ENCODE results near the gene CLCN3.

CLCN3 gene

GRCh38 chr4:169663402-169663801 is 43.0 kb downstream of the CLCN3 start:
- no peak for TF ChIP-seq CTCF (conservative IDR thresholded peaks at IDR 0.05; ENCODE audit: low read depth, low read length)
- Histone ChIP-seq H3K4me1 (ENCODE audit: low read depth, poor library complexity, severe bottlenecking) (peaks cover 3% of the 10 kb centered on the region), H3K4me2 (no peak overlapping the region)

GRCh38 chr4:169663831-169664230 is 43.5 kb downstream of the CLCN3 start:
- H3K4me1 ChIP-seq (ENCODE audit: low read depth, poor library complexity, severe bottlenecking): peaks cover 3% of the 10 kb centered on the region
- no peaks in the 10 kb centered on the region for H4K20me1 ChIP-seq (ENCODE audit: insufficient read depth)
- H3K4me3 ChIP-seq (IDR thresholded peaks at IDR 0.05; ENCODE audit: insufficient read depth, low read depth, low read length): no peak overlapping the region
- no peak overlapping the region for H3K27ac ChIP-seq
- H3K27me3 ChIP-seq (ENCODE audit: insufficient read depth, low read depth): no peaks in the 10 kb centered on the region
- H3K4me2 ChIP-seq: no peak overlapping the region
- no peak overlapping the region for H2AFZ ChIP-seq (ENCODE audit: low read depth)
- TF ChIP-seq CTCF (conservative IDR thresholded peaks at IDR 0.05; ENCODE audit: low read depth, low read length): no peak
- H3K9ac ChIP-seq: no peak overlapping the region
- no peaks in the 10 kb centered on the region for H3K79me2 ChIP-seq (ENCODE audit: insufficient read depth, low read depth)
- H3K36me3 ChIP-seq (ENCODE audit: insufficient read depth): no peaks in the 10 kb centered on the region

More at GRCh38 chr4:169663402-169663801, 43.0 kb downstream of the CLCN3 start:
- no peaks in the 10 kb centered on the region for H4K20me1 ChIP-seq (ENCODE audit: insufficient read depth)
- no peaks in the 10 kb centered on the region for H3K36me3 ChIP-seq (ENCODE audit: insufficient read depth)
- no peaks in the 10 kb centered on the region for H3K27me3 ChIP-seq (ENCODE audit: insufficient read depth, low read depth)
- no peak overlapping the region for H3K4me3 ChIP-seq (IDR thresholded peaks at IDR 0.05; ENCODE audit: insufficient read depth, low read depth, low read length)
- H2AFZ ChIP-seq (ENCODE audit: low read depth): no peak overlapping the region
- H3K27ac ChIP-seq: no peak overlapping the region
- no peak overlapping the region for H3K9ac ChIP-seq
- no peaks in the 10 kb centered on the region for H3K79me2 ChIP-seq (ENCODE audit: insufficient read depth, low read depth)

GRCh38 chr4:169664615-169665014 is 44.2 kb downstream of the CLCN3 start:
- no peaks in the 10 kb centered on the region for H3K79me2 ChIP-seq (ENCODE audit: insufficient read depth, low read depth)
- no peak for TF ChIP-seq CTCF (conservative IDR thresholded peaks at IDR 0.05; ENCODE audit: low read depth, low read length)
- H3K36me3 ChIP-seq (ENCODE audit: insufficient read depth): no peaks in the 10 kb centered on the region
- H3K4me2 ChIP-seq: no peak overlapping the region
- no peak overlapping the region for H3K9ac ChIP-seq
- H4K20me1 ChIP-seq (ENCODE audit: insufficient read depth): no peaks in the 10 kb centered on the region
- H3K4me1 ChIP-seq (ENCODE audit: low read depth, poor library complexity, severe bottlenecking): peaks cover 3% of the 10 kb centered on the region
- no peak overlapping the region for H3K4me3 ChIP-seq (IDR thresholded peaks at IDR 0.05; ENCODE audit: insufficient read depth, low read depth, low read length)
- no peak overlapping the region for H2AFZ ChIP-seq (ENCODE audit: low read depth)
- H3K27me3 ChIP-seq (ENCODE audit: insufficient read depth, low read depth): no peaks in the 10 kb centered on the region
- no peak overlapping the region for H3K27ac ChIP-seq

GRCh38 chr4:169665046-169665737 is 44.8 kb downstream of the CLCN3 start:
- no peak overlapping the region for H3K9ac ChIP-seq
- H3K27ac ChIP-seq: no peak overlapping the region
- peaks cover 3% of the 10 kb centered on the region for H3K4me1 ChIP-seq (ENCODE audit: low read depth, poor library complexity, severe bottlenecking)

More at GRCh38 chr4:169665046-169665737, 44.8 kb downstream of the CLCN3 start:
- Histone ChIP-seq H3K36me3 (ENCODE audit: insufficient read depth) (no peaks in the 10 kb centered on the region), H3K4me2 (no peak overlapping the region), H3K4me3 (IDR thresholded peaks at IDR 0.05; ENCODE audit: insufficient read depth, low read depth, low read length) (no peak overlapping the region), H4K20me1 (ENCODE audit: insufficient read depth) (no peaks in the 10 kb centered on the region), H3K79me2 (ENCODE audit: insufficient read depth, low read depth) (no peaks in the 10 kb centered on the region), H3K27me3 (ENCODE audit: insufficient read depth, low read depth) (no peaks in the 10 kb centered on the region), H2AFZ (ENCODE audit: low read depth) (no peak overlapping the region)
- TF ChIP-seq CTCF (conservative IDR thresholded peaks at IDR 0.05; ENCODE audit: low read depth, low read length): no peak

Measured in KMS-11 (cell line).